ENCODE results near the gene PRDM9.

Gene PRDM9

GRCh38 chr5:23528677-23529076, 21.3 kb downstream of the PRDM9 start:
- DNase-seq, result no peak

- DNase-seq, result no peak
These were observed 23.2 kb downstream of the PRDM9 start for GRCh38 chr5:23530571-23530970.

GRCh38 chr5:23571059-23571458, 63.6 kb downstream of the PRDM9 start:
- DNase-seq, result no peak

Data from activated CD4-positive, alpha-beta T cell treated with anti-CD3 and anti-CD28 coated beads for 1 hour (primary cell).